Neutrophil (primary cell): ENCODE results near the gene JUP.

Experiments
- H3K27ac ChIP-seq: fragments of 200-600 bp; sonication (generic); 2 replicates; pipeline ENCODE4 v1.5.1; 2016; ENCODE audit warnings: mild to moderate bottlenecking, moderate library complexity
- H3K27me3 ChIP-seq: fragments of 200-600 bp; sonication (generic); 2 replicates; pipeline ENCODE4 v1.6.0; 2016; ENCODE audit warnings: mild to moderate bottlenecking
- H3K36me3 ChIP-seq: fragments of 200-600 bp; sonication (generic); 2 replicates; pipeline ENCODE4 v1.5.1; 2017
- H3K4me1 ChIP-seq, 2 experiments: fragments of 200-600 bp in 1 of 2; sonication (generic) in 1 of 2; 1 replicate in 1 of 2; 2 replicates in 1 of 2; pipeline versions ENCODE4 v1.5.1 to v1.6.1; 2013 to 2016; ENCODE audit warnings: low read depth in 1 of 2, low read length in 1 of 2, mild to moderate bottlenecking in 1 of 2, moderate library complexity in 1 of 2; ENCODE audit not compliant: control insufficient read depth in 1 of 2, insufficient read depth in 1 of 2
- H3K4me3 ChIP-seq, 2 experiments: fragments of 200-600 bp in 1 of 2; sonication (generic) in 1 of 2; 1 replicate in 1 of 2; 2 replicates in 1 of 2; pipeline ENCODE4 v1.5.1; 2013 to 2016; ENCODE audit warnings: low read depth in 1 of 2, low read length in 1 of 2, mild to moderate bottlenecking in 1 of 2, moderate library complexity in 1 of 2
- H3K9me3 ChIP-seq: fragments of 200-600 bp; sonication (generic); 2 replicates; pipeline ENCODE4 v1.5.1; 2016
- CTCF ChIP-seq: fragments of 200-600 bp; sonication (generic); IDR thresholded peaks from 2 replicates; pipeline ENCODE4 v1.5.1; 2016; ENCODE audit warnings: antibody characterized with exemption

The JUP gene

GRCh38 chr17:41754066-41754465, 32.4 kb downstream of the JUP start:
- no peak for TF ChIP-seq CTCF
- no peaks in the 10 kb centered on the region for H3K27me3 ChIP-seq
- no peaks in the 10 kb centered on the region for H3K9me3 ChIP-seq
- H3K4me3 ChIP-seq, result no peak overlapping the region
- no peaks in the 10 kb centered on the region for H3K36me3 ChIP-seq
- H3K4me1 ChIP-seq, result no peaks in the 10 kb centered on the region
- no peak overlapping the region for H3K27ac ChIP-seq

GRCh38 chr17:41751288-41751687, 35.2 kb downstream of the JUP start:
- Histone ChIP-seq H3K4me1 (no peaks in the 10 kb centered on the region), H3K9me3 (no peaks in the 10 kb centered on the region), H3K4me3 (no peak overlapping the region), H3K36me3 (no peaks in the 10 kb centered on the region), H3K27ac (no peak overlapping the region), H3K27me3 (no peaks in the 10 kb centered on the region)
- no peak for TF ChIP-seq CTCF

GRCh38 chr17:41750862-41751261, 35.6 kb downstream of the JUP start:
- TF ChIP-seq CTCF, result no peak
- Histone ChIP-seq H3K27me3 (no peaks in the 10 kb centered on the region), H3K27ac (no peak overlapping the region), H3K4me3 (no peak overlapping the region), H3K9me3 (no peaks in the 10 kb centered on the region), H3K36me3 (no peaks in the 10 kb centered on the region), H3K4me1 (no peaks in the 10 kb centered on the region)

- Histone ChIP-seq H3K4me1 (no peaks in the 10 kb centered on the region), H3K27ac (no peak overlapping the region), H3K36me3 (no peaks in the 10 kb centered on the region), H3K27me3 (no peaks in the 10 kb centered on the region), H3K4me3 (no peak overlapping the region), H3K9me3 (no peaks in the 10 kb centered on the region)
- TF ChIP-seq CTCF, result no peak
Observed at GRCh38 chr17:41748275-41748674, 38.2 kb downstream of the JUP start.

GRCh38 chr17:41741709-41742108, 44.8 kb downstream of the JUP start:
- no peaks in the 10 kb centered on the region for H3K9me3 ChIP-seq
- H3K27me3 ChIP-seq, result peaks cover 14% of the 10 kb centered on the region
- no peak overlapping the region for H3K4me3 ChIP-seq
- no peak for TF ChIP-seq CTCF
- no peaks in the 10 kb centered on the region for H3K36me3 ChIP-seq
- no peak overlapping the region for H3K27ac ChIP-seq
- H3K4me1 ChIP-seq, result no peaks in the 10 kb centered on the region

- H3K36me3 ChIP-seq, result no peaks in the 10 kb centered on the region
- H3K4me3 ChIP-seq, result no peak overlapping the region
- no peak for TF ChIP-seq CTCF
- no peak overlapping the region for H3K27ac ChIP-seq
- H3K27me3 ChIP-seq, result peaks cover 26% of the 10 kb centered on the region
- no peaks in the 10 kb centered on the region for H3K4me1 ChIP-seq
- H3K9me3 ChIP-seq, result no peaks in the 10 kb centered on the region
Observed at GRCh38 chr17:41740506-41740905, 46.0 kb downstream of the JUP start.
